ENCODE results near the gene DTYMK. TPM values are rescaled to one million over a fixed set of nuclear protein-coding genes. Genes with fewer than 3 reads are reported as not detected.

Gene DTYMK
- total and polyA plus RNA-seq, 10 of the 15 experiments (the other 5 are each of a cell fraction or from before 2014, with no cell fraction given), result 7.0 to 220 (median 59.3) TPM

DNA sequence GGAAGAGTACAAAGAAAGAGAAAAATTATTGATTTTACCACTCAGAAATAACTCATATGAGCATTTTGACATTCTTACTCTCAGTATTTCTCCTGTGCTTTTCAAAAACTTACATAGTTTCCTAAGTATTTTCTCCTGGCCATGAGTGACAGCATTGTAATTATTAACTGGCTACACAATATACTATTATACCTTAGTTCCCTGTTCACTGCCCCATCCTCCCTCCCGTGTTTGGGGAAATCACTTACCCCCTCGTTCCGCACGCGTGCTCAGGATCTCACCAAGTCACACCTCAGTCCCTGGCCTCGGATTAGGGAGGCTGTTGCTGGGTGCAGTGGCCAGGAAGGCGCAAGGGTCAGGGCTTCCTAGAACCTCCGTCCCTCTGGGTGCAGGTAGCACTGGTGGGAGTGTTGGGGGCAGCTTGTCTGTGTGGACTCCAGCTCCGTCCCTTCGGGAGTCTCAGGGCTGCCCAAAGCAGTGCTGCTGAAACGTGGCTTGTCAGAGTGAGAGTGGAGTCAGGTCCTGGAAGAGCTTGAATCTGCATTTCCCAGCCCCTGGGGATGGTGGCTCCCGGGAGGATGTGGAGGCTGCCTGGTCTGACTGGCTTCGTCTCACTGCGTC, 25.9 kb downstream of the DTYMK start:
- ChIA-PET SMC1A (ENCODE audit: uncharacterized antibody, unreplicated experiment) (no interaction called here), POLR2A (no interaction called here), CTCF (no interaction called here), RAD21 (ENCODE audit: unreplicated experiment) (no interaction called here)
- TF ChIP-seq, protein P1, sequence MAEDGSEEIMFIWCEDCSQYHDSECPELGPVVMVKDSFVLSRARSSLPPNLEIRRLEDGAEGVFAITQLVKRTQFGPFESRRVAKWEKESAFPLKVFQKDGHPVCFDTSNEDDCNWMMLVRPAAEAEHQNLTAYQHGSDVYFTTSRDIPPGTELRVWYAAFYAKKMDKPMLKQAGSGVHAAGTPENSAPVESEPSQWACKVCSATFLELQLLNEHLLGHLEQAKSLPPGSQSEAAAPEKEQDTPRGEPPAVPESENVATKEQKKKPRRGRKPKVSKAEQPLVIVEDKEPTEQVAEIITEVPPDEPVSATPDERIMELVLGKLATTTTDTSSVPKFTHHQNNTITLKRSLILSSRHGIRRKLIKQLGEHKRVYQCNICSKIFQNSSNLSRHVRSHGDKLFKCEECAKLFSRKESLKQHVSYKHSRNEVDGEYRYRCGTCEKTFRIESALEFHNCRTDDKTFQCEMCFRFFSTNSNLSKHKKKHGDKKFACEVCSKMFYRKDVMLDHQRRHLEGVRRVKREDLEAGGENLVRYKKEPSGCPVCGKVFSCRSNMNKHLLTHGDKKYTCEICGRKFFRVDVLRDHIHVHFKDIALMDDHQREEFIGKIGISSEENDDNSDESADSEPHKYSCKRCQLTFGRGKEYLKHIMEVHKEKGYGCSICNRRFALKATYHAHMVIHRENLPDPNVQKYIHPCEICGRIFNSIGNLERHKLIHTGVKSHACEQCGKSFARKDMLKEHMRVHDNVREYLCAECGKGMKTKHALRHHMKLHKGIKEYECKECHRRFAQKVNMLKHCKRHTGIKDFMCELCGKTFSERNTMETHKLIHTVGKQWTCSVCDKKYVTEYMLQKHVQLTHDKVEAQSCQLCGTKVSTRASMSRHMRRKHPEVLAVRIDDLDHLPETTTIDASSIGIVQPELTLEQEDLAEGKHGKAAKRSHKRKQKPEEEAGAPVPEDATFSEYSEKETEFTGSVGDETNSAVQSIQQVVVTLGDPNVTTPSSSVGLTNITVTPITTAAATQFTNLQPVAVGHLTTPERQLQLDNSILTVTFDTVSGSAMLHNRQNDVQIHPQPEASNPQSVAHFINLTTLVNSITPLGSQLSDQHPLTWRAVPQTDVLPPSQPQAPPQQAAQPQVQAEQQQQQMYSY (CRISPR knock-in tag; IDR thresholded peaks at IDR 0.05), result no peak
- peak; percentile 42; the same call in 1 of the 2 replicates for TF ChIP-seq POLR2A (IDR thresholded peaks at IDR 0.05; ENCODE audit: low read depth, low read length)
- Histone ChIP-seq H3K79me2 (ENCODE audit: control insufficient read depth, insufficient read depth, low read length) (no peaks in the 10 kb centered on the region), H2AFZ (ENCODE audit: control insufficient read depth, low read depth, low read length) (no peak overlapping the region), H3K27me3 (replicated peaks in 1 of 2; ENCODE audit: control insufficient read depth in 2 of 2, insufficient read depth in 2 of 2, low read length in 1 of 2) (no peaks in the 10 kb centered on the region), H4K20me1 (ENCODE audit: control insufficient read depth, insufficient read depth) (no peaks in the 10 kb centered on the region), H3K9me3 (replicated peaks; ENCODE audit: control insufficient read depth, insufficient read depth, low read length) (no peaks in the 10 kb centered on the region), H3K27ac (ENCODE audit: control insufficient read depth, insufficient read depth) (no peak overlapping the region), H3K36me3 (ENCODE audit: control insufficient read depth in 2 of 2, insufficient read depth in 2 of 2, low read length in 1 of 2) (peaks cover 7 to 21% of the 10 kb centered on the region in 2 experiments; a peak in 3 of 4 replicates), H3K4me2 (ENCODE audit: control insufficient read depth, insufficient read depth) (no peak overlapping the region), H3K4me1 (ENCODE audit: control insufficient read depth, insufficient read depth, low read length) (no peaks in the 10 kb centered on the region), H3K4me3 (no peak overlapping the region), H3K9ac (ENCODE audit: control insufficient read depth, insufficient read depth, low read length) (no peak overlapping the region)
- ATAC-seq (no peak), DNase-seq (ENCODE audit: low read depth, low spot score) (no peak), FAIRE-seq (no peak)
- WGBS (ENCODE audit: insufficient coverage, insufficient replicate concordance, low lambda C conversion rate, missing lambda C conversion rate), result 90% methylated on average over 14 of the region's 14 CpGs
- intact Hi-C loops (cut with micrococcal nuclease; ENCODE audit: unreplicated experiment), result no loop called here
- BruUV-seq (replicated peaks), result no TSS peak
- in situ Hi-C loops (cut with MboI), result no loop called here

All from GM12878 (cell line).